Activated naive CD4-positive, alpha-beta T cell treated with anti-CD3 and anti-CD28 coated beads, Interleukin-2, amount 10 ng/mL, durations not matched to agents 5 hours and 36 hours (primary cell): ENCODE measurements around the gene RNF2. TPM values are rescaled to one million over a fixed set of nuclear protein-coding genes. Genes with fewer than 3 reads are reported as not detected.

Experiments used
- total RNA-seq, 2 experiments: library from RNA; stranded (reverse); gene quantifications; one replicate each; pipeline ENCODE4 v1.2.3, GENCODE V29; 2021

RNF2 gene
- total RNA-seq: 10 to 100 TPM; 18.3 to 22.1 TPM

GRCh38 chr1:185044981-185045813, at the start of gene RNF2:
Gene RNF2, plus strand, starts transcription at chr1:185045558. Its CDS starts 41,996 bp downstream, at chr1:185087554.

Other genes starting within 250 kb of the RNF2 start
- 10 to 100 TPM; 29.0 to 29.1 TPM for gene NIBAN1, start 71.0 kb upstream of the RNF2 start, total RNA-seq
- gene TRMT1L, start 111.4 kb downstream of the RNF2 start, total RNA-seq: 10 to 100 TPM; 19.6 to 21.0 TPM
- gene SWT1, start 111.6 kb downstream of the RNF2 start, total RNA-seq: 1 to 10 TPM; 5.4 to 5.6 TPM